Measurements from ENCODE around the gene KIAA1586.

Gene KIAA1586

GRCh38 chr6:57017841-57018240 is 28.7 kb upstream of the KIAA1586 start:
- no peak for TF ChIP-seq CTCF (IDR thresholded peaks at IDR 0.05)

- no peak for TF ChIP-seq CTCF (IDR thresholded peaks at IDR 0.05)
Measured at GRCh38 chr6:57019434-57019833, 27.1 kb upstream of the KIAA1586 start.

- TF ChIP-seq CTCF (IDR thresholded peaks at IDR 0.05): peak; percentile 52
Measured at GRCh38 chr6:57021086-57021720, 25.3 kb upstream of the KIAA1586 start.

GRCh38 chr6:57024321-57024720 is 22.2 kb upstream of the KIAA1586 start:
- no peak for TF ChIP-seq CTCF (IDR thresholded peaks at IDR 0.05)

- no peak for TF ChIP-seq CTCF (IDR thresholded peaks at IDR 0.05)
Measured at GRCh38 chr6:57024775-57025174, 21.7 kb upstream of the KIAA1586 start.

- no peak for TF ChIP-seq CTCF (IDR thresholded peaks at IDR 0.05)
Measured at GRCh38 chr6:57026001-57026400, 20.5 kb upstream of the KIAA1586 start.

- no peak for TF ChIP-seq CTCF (IDR thresholded peaks at IDR 0.05)
Measured at GRCh38 chr6:57027301-57027700, 19.2 kb upstream of the KIAA1586 start.

- TF ChIP-seq CTCF (IDR thresholded peaks at IDR 0.05): no peak
Measured at GRCh38 chr6:57029213-57029612, 17.3 kb upstream of the KIAA1586 start.
